ENCODE data around the gene RGS7. TPM values are rescaled to one million over a fixed set of nuclear protein-coding genes. Genes with fewer than 3 reads are reported as not detected.

Gene RGS7
- total RNA-seq, 1 donor: 0.36 TPM

GRCh38 chr1:241181971-241182370 lies 175.0 kb downstream of the RGS7 start:
- Histone ChIP-seq H3K27ac (ENCODE audit: low read depth, low read length) (no peak overlapping the region), H3K4me3 (ENCODE audit: insufficient read depth, low read length) (no peak overlapping the region), H3K27me3 (ENCODE audit: insufficient read depth, low read length) (no peaks in the 10 kb centered on the region), H3K9me3 (ENCODE audit: low read depth, low read length) (no peaks in the 10 kb centered on the region), H3K79me2 (ENCODE audit: insufficient read depth, low read length) (no peaks in the 10 kb centered on the region), H2AFZ (ENCODE audit: low read length) (no peak overlapping the region), H3K4me2 (ENCODE audit: insufficient read depth, low read length) (no peak overlapping the region), H3K4me1 (ENCODE audit: insufficient read depth, low read length) (no peaks in the 10 kb centered on the region), H4K20me1 (ENCODE audit: insufficient read depth, low read length) (no peaks in the 10 kb centered on the region), H3K36me3 (ENCODE audit: insufficient read depth, low read length) (no peaks in the 10 kb centered on the region)
- no peak for TF ChIP-seq CTCF (IDR thresholded peaks at IDR 0.05; ENCODE audit: extremely low read depth, low read depth, low read length)
- no peak for DNase-seq (ENCODE audit: insufficient read length, low spot score, missing footprints)

GRCh38 chr1:241181471-241181870 lies 175.5 kb downstream of the RGS7 start:
- DNase-seq (ENCODE audit: insufficient read length, low spot score, missing footprints): no peak
- H3K4me3 ChIP-seq (ENCODE audit: insufficient read depth, low read length): no peak overlapping the region
- H3K36me3 ChIP-seq (ENCODE audit: insufficient read depth, low read length): no peaks in the 10 kb centered on the region
- no peak overlapping the region for H3K27ac ChIP-seq (ENCODE audit: low read depth, low read length)
- no peaks in the 10 kb centered on the region for H3K79me2 ChIP-seq (ENCODE audit: insufficient read depth, low read length)
- H3K4me1 ChIP-seq (ENCODE audit: insufficient read depth, low read length): no peaks in the 10 kb centered on the region
- H4K20me1 ChIP-seq (ENCODE audit: insufficient read depth, low read length): no peaks in the 10 kb centered on the region
- H2AFZ ChIP-seq (ENCODE audit: low read length): no peak overlapping the region
- TF ChIP-seq CTCF (IDR thresholded peaks at IDR 0.05; ENCODE audit: extremely low read depth, low read depth, low read length): no peak
- H3K27me3 ChIP-seq (ENCODE audit: insufficient read depth, low read length): no peaks in the 10 kb centered on the region
- H3K9me3 ChIP-seq (ENCODE audit: low read depth, low read length): no peaks in the 10 kb centered on the region
- no peak overlapping the region for H3K4me2 ChIP-seq (ENCODE audit: insufficient read depth, low read length)

GRCh38 chr1:241180569-241180968 lies 176.4 kb downstream of the RGS7 start:
- Histone ChIP-seq H3K9me3 (ENCODE audit: low read depth, low read length) (no peaks in the 10 kb centered on the region), H3K4me3 (ENCODE audit: insufficient read depth, low read length) (no peak overlapping the region), H3K79me2 (ENCODE audit: insufficient read depth, low read length) (no peaks in the 10 kb centered on the region), H3K4me2 (ENCODE audit: insufficient read depth, low read length) (no peak overlapping the region), H4K20me1 (ENCODE audit: insufficient read depth, low read length) (no peaks in the 10 kb centered on the region), H3K4me1 (ENCODE audit: insufficient read depth, low read length) (no peaks in the 10 kb centered on the region), H3K27ac (ENCODE audit: low read depth, low read length) (no peak overlapping the region), H3K27me3 (ENCODE audit: insufficient read depth, low read length) (no peaks in the 10 kb centered on the region), H3K36me3 (ENCODE audit: insufficient read depth, low read length) (no peaks in the 10 kb centered on the region), H2AFZ (ENCODE audit: low read length) (no peak overlapping the region)
- TF ChIP-seq CTCF (IDR thresholded peaks at IDR 0.05; ENCODE audit: extremely low read depth, low read depth, low read length): no peak
- no peak for DNase-seq (ENCODE audit: insufficient read length, low spot score, missing footprints)

GRCh38 chr1:241177660-241178059 lies 179.3 kb downstream of the RGS7 start:
- Histone ChIP-seq H3K27ac (ENCODE audit: low read depth, low read length) (no peak overlapping the region), H3K4me3 (ENCODE audit: insufficient read depth, low read length) (no peak overlapping the region), H2AFZ (ENCODE audit: low read length) (no peak overlapping the region), H3K36me3 (ENCODE audit: insufficient read depth, low read length) (no peaks in the 10 kb centered on the region), H3K9me3 (ENCODE audit: low read depth, low read length) (no peaks in the 10 kb centered on the region), H4K20me1 (ENCODE audit: insufficient read depth, low read length) (no peaks in the 10 kb centered on the region), H3K27me3 (ENCODE audit: insufficient read depth, low read length) (no peaks in the 10 kb centered on the region), H3K4me2 (ENCODE audit: insufficient read depth, low read length) (no peak overlapping the region), H3K79me2 (ENCODE audit: insufficient read depth, low read length) (no peaks in the 10 kb centered on the region), H3K4me1 (ENCODE audit: insufficient read depth, low read length) (no peaks in the 10 kb centered on the region)
- DNase-seq (ENCODE audit: insufficient read length, low spot score, missing footprints): no peak
- no peak for TF ChIP-seq CTCF (IDR thresholded peaks at IDR 0.05; ENCODE audit: extremely low read depth, low read depth, low read length)

Data from osteoblast (primary cell).